Kidney (tissue), 14 donors: ENCODE measurements around the gene COX6A2. TPM values are rescaled to one million over a fixed set of nuclear protein-coding genes. Genes with fewer than 3 reads are reported as not detected.
A peak's percentile ranks its signal among the peaks of the same experiment; 100 is the strongest.

ENCODE experiments used
- DNase-seq, 5 donors: peaks; one replicate each; pipeline ENCODE4 v3.0.0-alpha.2; 2013 to 2020
- FAIRE-seq: peaks from 2 replicates; lab custom pipeline; 2012; peaks lifted over from hg19 to GRCh38; lab: Jason Lieb, UNC
- H3K27ac ChIP-seq, 2 donors: one replicate each; pipeline ENCODE4 v1.7.0; 2013; ENCODE audit warnings: low read depth in 2 of 2, low read length in 2 of 2, inconsistent platforms in 1 of 2
- H3K27me3 ChIP-seq: one replicate; pipeline ENCODE4 v1.7.1; 2013; ENCODE audit warnings: low read length, inconsistent platforms; ENCODE audit not compliant: control insufficient read depth, insufficient read depth
- H3K36me3 ChIP-seq, 3 donors: one replicate each; pipeline versions ENCODE4 v1.7.0 to v1.7.1; 2013; ENCODE audit warnings: low read length in 3 of 3, control low read depth in 1 of 3, inconsistent platforms in 1 of 3; ENCODE audit not compliant: insufficient read depth in 3 of 3, control insufficient read depth in 2 of 3
- H3K4me1 ChIP-seq, 3 donors: one replicate each; pipeline versions ENCODE4 v1.7.0 to v1.7.1; 2013; ENCODE audit warnings: low read length in 3 of 3, inconsistent platforms in 1 of 3, low read depth in 1 of 3; ENCODE audit not compliant: control insufficient read depth in 2 of 3, insufficient read depth in 2 of 3
- H3K4me3 ChIP-seq, 3 donors: one replicate each; pipeline versions ENCODE4 v1.7.0 to v1.8.1; 2013; ENCODE audit warnings: low read length in 3 of 3, control low read depth in 1 of 3, inconsistent platforms in 1 of 3
- H3K9ac ChIP-seq, 3 donors: one replicate each; pipeline versions ENCODE4 v1.7.0 to v1.7.1; 2013; ENCODE audit warnings: low read length in 3 of 3, control low read depth in 1 of 3, inconsistent platforms in 1 of 3
- H3K9me3 ChIP-seq, 3 donors: one replicate each; pipeline versions ENCODE4 v1.7.0 to v1.7.1; 2013; ENCODE audit warnings: low read length in 3 of 3, control low read depth in 1 of 3, inconsistent platforms in 1 of 3; ENCODE audit not compliant: control insufficient read depth in 2 of 3, insufficient read depth in 1 of 3
- CTCF ChIP-seq: IDR thresholded peaks from 3 replicates; pipeline ENCODE4 v1.5.1; 2012; ENCODE audit warnings: mild to moderate bottlenecking, moderate library complexity, borderline replicate concordance; ENCODE audit not compliant: insufficient read depth; ENCODE audit errors: extremely low read depth
- intact Hi-C: fragments of 100-400 bp; cut with DNase I; formaldehyde crosslinking; loops from one replicate; pipeline ENCODE4 v1.11.1; 2022
- polyA plus RNA-seq: library from polyadenylated mRNA; stranded (reverse); fragments of 350-450 nt; fragmentation: Illumina TruSeq; extraction: RNeasy Lipid Tissue Mini Kit (QIAGEN cat#74804); gene quantifications from one replicate; pipeline ENCODE4 v1.2.3, GENCODE V29; 2014; ENCODE audit warnings: low read depth, low replicate concordance; ENCODE audit not compliant: insufficient read depth
- total RNA-seq: library from RNA; stranded (reverse); fragmentation: NEBNext Ultra II Directional; extraction: Animal tissue kit (Norgen Biotek cat#: 25700); gene quantifications from one replicate; pipeline ENCODE4 v1.2.1, GENCODE V29; 2021
- donor health status: control.
- donor health status: control.
- donor health status: control.
- donor health status: control.
- donor health status: control.
- donor health status: DM: yes; HTN: yes; CAD: no.
- donor health status: Normal renal cell carcinoma (clear cell type).

COX6A2 gene
- total and polyA plus RNA-seq, 2 donors from 2014 or later, result 5.5 TPM; not detected in 1

- intact Hi-C loops, result no loop called here
- no peak for DNase-seq
Observed at GRCh38 chr16:31429796-31430195, 1.6 kb upstream of the COX6A2 start.

GRCh38 chr16:31429314-31429713 is 1.2 kb upstream of the COX6A2 start:
- intact Hi-C loops, result no loop called here
- H3K9me3 ChIP-seq, result no peaks in the 10 kb centered on the region
- peak in 1 of 5 donors; percentile 10 for DNase-seq
- H3K27me3 ChIP-seq, result no peaks in the 10 kb centered on the region
- no peak overlapping the region for H3K4me3 ChIP-seq
- H3K9ac ChIP-seq, result no peak overlapping the region
- no peak overlapping the region for H3K27ac ChIP-seq
- FAIRE-seq, result no peak
- H3K36me3 ChIP-seq, result no peaks in the 10 kb centered on the region
- peaks cover 0 to 2% (median 0%) of the 10 kb centered on the region in 3 donors for H3K4me1 ChIP-seq
- TF ChIP-seq CTCF, result no peak

More at GRCh38 chr16:31429796-31430195, 1.6 kb upstream of the COX6A2 start:
- Histone ChIP-seq H3K36me3 (no peaks in the 10 kb centered on the region), H3K4me1 (peaks cover 0 to 2% (median 0%) of the 10 kb centered on the region in 3 donors), H3K27ac (no peak overlapping the region), H3K9me3 (no peaks in the 10 kb centered on the region), H3K9ac (no peak overlapping the region), H3K4me3 (no peak overlapping the region), H3K27me3 (no peaks in the 10 kb centered on the region)
- no peak for FAIRE-seq
- TF ChIP-seq CTCF, result no peak

GRCh38 chr16:31428638-31429247 is 583 bp upstream of the COX6A2 start:
- TF ChIP-seq CTCF, result no peak
- no peaks in the 10 kb centered on the region for H3K27me3 ChIP-seq
- no peaks in the 10 kb centered on the region for H3K9me3 ChIP-seq
- intact Hi-C loops, result no loop called here
- DNase-seq (peak in 1 of 5 donors; percentile 4), FAIRE-seq (no peak)
- H3K36me3 ChIP-seq, result no peaks in the 10 kb centered on the region
- no peak overlapping the region for H3K4me3 ChIP-seq
- H3K9ac ChIP-seq, result no peak overlapping the region
- peaks cover 0 to 2% (median 0%) of the 10 kb centered on the region in 3 donors for H3K4me1 ChIP-seq
- no peak overlapping the region for H3K27ac ChIP-seq
